IPS-NIHi11 (cell line): Measurements from ENCODE around the gene PMM1.
A peak's percentile ranks its signal among the peaks of the same experiment; 100 is the strongest.
"Not testable (repeated sequence)": the region's sequence is repeated elsewhere in the genome, so short reads cannot be mapped to it uniquely, and the experiment has no call there.

Experiments
- DNase-seq: peaks from one replicate; pipeline ENCODE4 v3.0.0; 2012; ENCODE audit warnings: mixed read lengths, low spot score

The PMM1 gene

DNA sequence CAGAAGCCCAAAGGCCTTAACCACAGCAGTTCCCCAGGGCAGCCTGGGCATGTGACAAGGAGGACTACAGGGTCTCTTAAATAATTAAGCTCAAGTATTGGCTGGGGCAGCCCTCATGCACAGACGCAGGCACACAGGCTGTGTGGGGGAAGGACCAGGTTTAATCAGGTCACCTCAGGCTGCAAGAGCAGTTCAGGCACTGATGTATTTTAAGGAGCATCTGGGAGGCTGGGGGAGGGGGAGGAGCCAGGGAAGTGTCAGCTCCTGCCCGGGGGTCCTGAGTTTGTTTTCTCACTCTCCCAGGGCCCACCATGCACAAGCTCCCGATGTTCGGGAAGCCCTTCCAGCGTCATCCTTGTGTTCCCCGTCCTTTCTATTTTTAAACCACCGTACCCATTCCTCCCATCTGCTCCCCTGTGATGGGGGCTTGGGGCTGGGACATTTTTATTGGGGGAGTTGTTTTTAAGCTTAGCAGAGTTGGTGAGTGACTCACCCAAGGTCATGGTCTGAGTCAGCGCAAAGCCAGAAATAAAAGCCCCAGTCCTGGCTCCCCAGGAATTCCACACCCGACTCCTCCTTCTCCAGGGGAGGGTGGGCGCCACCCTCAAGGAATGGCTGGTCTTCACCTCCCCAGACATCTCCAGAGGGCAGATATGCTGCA lies 26.5 kb downstream of the PMM1 start:
- DNase-seq, result no peak

- no peak for DNase-seq
These were observed 27.2 kb downstream of the PMM1 start for GRCh38 chr22:41562461-41562860.

DNA sequence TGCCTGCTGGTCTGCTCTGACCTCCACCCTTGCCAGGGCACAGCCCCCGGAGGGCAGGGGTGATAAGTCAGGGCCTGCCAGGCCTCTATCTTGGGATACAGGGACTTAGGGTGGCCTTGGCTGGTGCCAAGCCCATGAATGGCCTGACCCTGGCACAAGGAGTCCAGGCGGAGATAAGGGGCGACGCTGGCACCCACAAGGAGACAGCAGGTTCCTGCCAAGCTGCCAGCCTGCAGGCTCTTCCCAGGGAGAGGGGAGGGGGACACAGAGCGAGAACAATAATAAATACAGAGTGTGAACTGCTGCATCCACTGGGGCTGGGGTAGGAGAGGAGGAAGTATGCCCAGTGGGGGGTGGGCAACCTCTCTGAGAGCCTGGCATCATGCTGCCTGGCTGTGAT lies 27.9 kb downstream of the PMM1 start:
- DNase-seq, result no peak

DNA sequence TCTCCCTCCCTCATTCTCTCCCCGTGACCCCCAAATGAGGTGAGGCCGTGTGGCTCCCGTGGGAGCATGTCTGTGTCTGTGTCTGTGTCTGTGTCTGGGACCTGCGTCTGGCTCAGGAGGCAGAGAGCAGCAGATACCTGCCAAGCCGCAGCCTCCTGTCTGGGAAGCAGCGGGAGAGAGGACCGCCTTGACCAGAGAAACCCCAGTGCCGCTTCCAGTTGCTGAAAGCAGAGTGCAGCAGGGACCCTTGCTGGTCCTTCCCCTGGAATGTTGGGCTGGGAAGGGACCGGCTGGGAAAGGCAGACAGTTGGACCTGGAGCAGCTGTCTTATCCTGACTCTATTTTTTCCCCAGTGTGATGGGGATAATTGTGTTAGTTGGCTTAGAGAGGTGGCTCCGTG lies 28.3 kb downstream of the PMM1 start:
- DNase-seq, result peak; percentile 55

- no peak for DNase-seq
These were observed 29.6 kb downstream of the PMM1 start for GRCh38 chr22:41560095-41560471.

DNA sequence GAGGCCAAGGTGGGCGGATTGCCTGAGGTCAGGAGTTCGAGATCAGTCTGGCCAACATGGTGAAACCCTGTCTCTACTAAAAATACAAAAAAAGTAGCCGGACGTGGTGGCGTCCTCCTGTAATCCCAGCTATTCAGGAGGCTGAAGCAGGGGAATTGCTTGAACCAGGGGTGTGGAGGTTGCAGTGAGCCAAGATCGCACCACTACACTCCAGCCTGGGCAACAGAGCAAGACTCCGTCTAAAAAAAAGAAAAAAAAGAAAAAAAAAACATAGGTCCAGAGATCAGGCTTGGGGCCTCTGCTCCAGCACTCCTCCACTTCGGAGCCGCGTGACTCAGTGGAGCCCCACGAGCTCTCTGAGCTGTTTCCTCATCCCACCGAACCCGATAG lies 31.4 kb downstream of the PMM1 start:
- DNase-seq, result not testable (repeated sequence)

DNA sequence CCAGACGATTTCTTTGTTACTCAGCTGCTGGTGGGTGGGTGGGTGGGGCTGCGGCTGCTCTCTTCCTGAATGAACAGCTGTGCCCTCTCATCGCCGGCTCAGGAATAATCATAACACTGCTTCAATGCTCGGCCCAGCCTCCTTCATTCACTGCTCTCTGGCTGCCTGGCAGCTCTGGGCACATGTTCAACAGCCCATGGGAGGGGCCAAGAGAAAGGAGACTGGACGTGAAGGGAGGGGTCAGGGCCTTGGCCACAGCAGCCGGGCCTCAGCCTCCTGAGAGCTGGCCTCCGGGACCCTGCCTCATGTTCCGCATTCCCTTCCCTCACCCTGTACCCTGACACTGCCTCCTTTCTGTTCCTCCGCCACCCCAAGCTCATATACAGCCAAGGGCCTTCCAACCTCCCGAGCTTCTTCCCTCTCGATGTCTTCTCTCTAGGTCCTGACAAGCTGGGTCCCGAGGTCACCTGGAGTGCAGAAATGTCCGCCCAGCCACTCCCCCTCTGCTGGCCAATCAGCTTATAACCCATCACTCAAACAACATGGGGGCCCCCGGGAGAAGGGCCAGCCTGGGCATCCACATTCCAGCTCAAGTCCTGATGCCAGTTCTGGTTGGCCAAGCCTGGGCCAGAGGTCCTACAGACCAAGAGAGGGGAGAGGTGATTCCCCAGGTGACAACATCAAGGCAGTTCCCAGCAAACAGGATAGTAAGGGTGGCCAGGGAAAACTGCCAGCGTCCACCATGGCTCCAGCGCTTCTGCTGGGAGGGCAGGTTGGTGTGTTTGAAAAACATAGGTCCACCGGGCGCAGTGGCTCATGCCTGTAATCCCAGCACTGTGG lies 32.0 kb downstream of the PMM1 start:
- peak; percentile 66 for DNase-seq

DNA sequence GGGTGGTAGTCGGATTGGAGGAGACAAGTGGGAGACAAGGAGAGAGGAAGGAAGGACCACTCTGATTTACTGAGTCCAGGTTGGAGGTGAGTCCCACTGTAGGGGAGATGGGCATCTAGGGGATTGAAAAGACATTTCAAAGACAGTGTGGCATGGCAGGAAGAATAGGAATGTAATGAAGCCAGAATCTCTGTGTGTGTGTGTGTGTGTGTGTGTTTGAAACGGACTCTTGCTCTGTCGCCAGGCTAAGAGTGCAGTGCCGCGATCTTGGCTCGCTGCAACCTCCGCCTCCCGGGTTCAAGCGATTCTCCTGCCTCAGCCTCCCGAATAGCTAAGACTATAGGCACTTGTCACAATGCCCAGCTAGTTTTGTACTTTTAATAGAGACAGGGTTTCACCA lies 33.1 kb downstream of the PMM1 start:
- no peak for DNase-seq

GRCh38 chr22:41555325-41555982 lies 34.2 kb downstream of the PMM1 start:
- DNase-seq, result no peak

DNA sequence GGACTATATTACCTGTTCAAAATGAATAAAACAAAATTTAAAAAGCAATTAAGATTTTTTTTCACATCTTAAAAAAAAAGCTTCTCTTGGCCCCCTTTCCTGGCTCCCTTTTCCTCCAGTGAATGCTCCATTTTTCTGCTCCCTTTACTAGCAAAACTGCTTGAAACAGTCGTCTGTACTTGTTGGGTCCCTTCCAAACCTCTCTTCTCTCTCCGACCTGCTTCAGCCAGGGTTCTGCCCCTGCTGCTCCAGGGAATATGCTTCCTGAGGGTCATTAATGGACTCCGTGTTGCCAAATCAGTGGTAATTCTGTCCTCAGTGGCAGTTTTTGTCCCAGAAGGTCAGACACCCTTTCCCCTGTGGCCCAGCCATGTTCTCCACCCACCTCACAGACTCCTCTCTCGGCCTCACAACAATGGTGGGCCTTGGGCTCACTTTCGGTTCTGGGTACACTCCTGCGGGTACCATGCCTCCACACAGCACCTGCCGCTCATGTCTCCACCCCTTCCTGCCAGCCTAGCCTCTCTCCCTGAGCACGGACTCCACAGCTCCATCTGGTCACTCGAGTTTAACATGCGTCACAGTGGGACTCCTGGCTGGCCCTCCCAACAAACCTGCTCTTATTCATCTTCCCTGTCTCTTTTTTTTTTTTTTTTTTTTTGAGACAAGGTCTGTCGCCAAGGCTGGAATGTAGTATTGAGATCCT lies 37.6 kb downstream of the PMM1 start:
- DNase-seq, result no peak

DNA sequence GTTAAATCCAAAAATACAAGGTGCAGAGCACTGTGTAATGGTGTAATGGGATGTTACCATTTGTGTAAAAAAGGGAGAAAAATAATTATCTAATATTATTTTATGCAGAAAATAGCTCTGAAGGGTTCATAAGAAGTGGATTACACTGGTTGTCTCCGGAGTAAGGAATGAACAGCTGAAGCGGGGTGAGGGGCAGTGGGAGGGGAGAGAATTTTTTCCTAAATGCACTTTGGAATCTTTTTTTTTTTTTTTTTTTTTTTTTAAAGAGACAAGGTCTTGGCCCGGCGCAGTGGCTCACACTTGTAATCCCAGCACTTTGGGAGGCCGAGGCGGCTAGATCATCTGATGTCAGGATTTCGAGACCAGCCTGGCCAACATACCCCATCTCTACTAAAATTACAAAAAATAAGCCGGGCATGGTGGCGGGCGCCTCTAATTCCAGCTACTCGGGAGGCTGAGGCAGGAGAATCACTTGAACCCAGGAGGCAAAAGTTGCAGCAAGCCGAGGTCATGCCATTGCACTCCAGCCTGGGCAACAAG lies 38.6 kb downstream of the PMM1 start:
- no peak for DNase-seq

DNA sequence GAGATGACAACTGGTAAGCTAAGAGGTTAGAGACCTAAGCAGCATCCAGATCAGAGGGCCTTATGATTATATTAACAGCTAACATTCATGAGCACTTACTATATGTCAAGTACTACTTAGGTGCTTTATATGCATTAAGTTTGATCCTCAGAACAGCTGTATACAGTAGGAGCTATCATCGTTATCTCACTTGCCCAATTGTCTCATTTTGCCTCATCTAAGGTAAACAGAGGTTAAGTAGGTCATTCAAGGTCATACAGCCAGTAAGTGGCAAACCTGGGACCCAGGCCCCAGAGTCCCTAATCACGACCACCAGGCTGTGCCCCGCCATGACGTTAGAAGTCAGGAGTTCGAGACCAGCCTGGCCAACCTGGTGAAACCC lies 40.8 kb downstream of the PMM1 start:
- no peak for DNase-seq

- DNase-seq, result no peak
These were observed 44.8 kb downstream of the PMM1 start for GRCh38 chr22:41544671-41545476.

GRCh38 chr22:41543854-41544670 lies 45.6 kb downstream of the PMM1 start, which contains the start of gene POLR3H:
POLR3H (minus strand) TSS chr22:41544470; CDS start chr22:41544101, 369 bp downstream.
- DNase-seq, result peak; percentile 98

- DNase-seq, result no peak
These were observed 47.4 kb downstream of the PMM1 start for GRCh38 chr22:41542224-41542623.

GRCh38 chr22:41541484-41541883 lies 48.2 kb downstream of the PMM1 start:
- no peak for DNase-seq

DNA sequence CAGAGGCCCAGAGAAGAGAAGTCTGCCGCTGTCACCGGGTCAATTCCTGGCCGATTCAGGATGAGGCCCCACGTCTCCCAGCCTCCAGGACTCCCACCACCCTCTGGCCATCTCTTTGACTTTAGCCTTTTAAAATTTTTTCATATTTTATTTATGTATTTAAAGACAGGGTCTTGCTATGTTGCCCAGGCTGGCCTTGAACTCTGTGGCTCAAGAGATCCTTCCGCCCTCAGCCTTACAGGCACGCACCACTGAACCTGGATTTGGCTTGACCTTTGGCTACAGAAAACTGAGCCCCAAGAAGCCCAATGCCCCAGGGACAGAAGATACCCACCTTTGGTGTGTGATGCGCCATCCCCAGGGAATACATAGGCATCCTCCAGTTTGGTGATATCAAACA lies 49.3 kb downstream of the PMM1 start:
- no peak for DNase-seq

DNA sequence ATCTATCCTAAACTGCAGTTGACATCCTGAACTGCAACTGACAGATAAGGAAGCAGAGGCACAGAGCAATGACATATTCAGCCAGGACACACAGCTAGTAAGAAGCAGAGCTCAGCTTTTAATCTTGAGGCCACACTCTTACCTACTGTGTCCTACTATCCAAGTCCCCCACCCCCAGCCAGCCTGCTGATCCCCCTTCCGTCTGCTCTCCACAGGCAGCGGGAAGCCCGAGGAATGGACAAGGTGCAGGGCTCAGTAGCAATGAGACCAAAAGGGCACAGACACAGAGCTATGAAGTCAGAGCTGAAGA lies 49.7 kb downstream of the PMM1 start:
- DNase-seq, result no peak

- no peak for DNase-seq
These were observed 50.3 kb downstream of the PMM1 start for GRCh38 chr22:41539146-41540005.

GRCh38 chr22:41538583-41538982 lies 51.1 kb downstream of the PMM1 start:
- DNase-seq, result no peak
